Activated CD4-positive, alpha-beta T cell treated with anti-CD3 and anti-CD28 coated beads, Interleukin-2, Interleukin-6, amounts not matched to agents 100 ng/mL and 50 ng/mL, durations not matched to agents 16 hours and 8 hours (primary cell): ENCODE measurements around the gene OTUD4.
A peak's percentile ranks its signal among the peaks of the same experiment; 100 is the strongest.

Experiments
- DNase-seq: peaks from one replicate; pipeline ENCODE4 v3.0.0-alpha.2; 2020

The OTUD4 gene

DNA sequence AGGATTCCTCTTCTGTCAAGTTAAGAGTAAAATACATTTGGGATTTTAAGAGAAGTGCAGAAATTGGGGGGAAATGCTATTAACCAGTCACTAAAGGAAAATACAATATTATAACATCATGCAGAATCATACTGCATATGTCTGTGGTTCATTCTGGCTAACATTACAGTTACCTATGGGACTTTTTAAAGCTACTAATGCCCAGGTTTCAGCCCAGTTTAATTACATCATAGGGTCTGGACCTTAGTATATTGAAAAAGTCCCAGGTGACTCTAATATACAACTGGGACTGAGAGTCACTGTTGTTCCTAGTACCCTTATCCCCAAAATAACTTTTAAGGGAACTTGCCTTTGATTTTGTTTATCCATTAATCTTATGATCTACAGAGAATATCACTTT, 72.3 kb downstream of the OTUD4 start:
- no peak for DNase-seq

DNA sequence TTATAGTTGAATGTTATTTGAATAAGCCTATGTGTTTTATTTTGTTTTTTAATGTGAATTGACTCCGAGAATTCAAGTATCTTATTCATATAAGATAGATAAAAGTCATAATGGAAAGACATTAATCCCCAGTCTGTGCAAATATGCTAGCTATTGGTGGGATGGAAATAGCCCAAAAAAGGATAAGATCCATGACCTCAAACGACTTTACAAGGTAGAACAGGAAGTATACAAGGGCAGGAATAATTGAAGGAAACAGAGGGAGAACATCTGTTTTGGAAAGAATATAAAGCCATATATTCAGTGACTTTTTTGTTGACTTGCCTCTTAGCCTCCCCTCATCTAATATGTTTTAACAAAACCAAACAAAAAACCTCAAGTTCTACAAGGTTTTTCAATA, 73.3 kb downstream of the OTUD4 start:
- no peak for DNase-seq

DNA sequence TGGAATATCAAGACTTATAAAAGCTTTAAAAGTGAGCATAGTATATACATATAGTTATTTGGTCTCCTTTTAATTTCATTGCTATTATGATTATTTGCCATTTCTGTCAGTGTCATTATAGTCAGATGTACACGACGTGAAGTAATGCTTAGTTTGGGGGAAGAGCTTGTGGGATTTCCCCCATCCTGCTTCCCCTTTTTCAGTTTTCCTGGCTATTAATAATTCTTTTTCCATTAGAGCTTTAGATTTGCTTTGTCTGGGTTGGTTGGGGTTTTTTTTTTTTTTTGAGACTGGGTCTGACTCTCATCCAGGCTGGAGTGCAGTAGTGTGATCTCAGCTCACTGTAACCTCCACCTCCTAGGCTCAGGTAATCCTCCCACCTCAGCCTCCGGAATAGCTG, 76.9 kb downstream of the OTUD4 start:
- DNase-seq: no peak

DNA sequence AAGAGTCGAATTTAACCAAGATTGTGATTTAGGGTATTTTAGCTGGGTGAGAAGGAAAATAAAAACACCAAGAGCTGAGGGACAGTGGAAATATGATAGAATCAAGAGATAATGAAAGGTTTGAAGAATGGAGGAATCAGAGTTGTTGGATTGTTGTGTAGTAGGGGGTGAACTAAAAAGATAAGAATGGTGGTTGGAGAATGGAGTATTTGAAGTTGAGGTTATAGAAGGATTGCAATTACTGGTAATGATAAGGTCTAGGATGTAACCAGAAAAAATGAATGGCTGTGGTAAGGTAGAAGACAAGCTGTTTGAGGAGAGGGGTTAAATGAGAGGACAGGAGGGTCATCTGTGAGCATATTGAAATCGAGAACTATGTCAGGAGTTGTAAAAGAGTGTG, 77.8 kb downstream of the OTUD4 start:
- no peak for DNase-seq

DNA sequence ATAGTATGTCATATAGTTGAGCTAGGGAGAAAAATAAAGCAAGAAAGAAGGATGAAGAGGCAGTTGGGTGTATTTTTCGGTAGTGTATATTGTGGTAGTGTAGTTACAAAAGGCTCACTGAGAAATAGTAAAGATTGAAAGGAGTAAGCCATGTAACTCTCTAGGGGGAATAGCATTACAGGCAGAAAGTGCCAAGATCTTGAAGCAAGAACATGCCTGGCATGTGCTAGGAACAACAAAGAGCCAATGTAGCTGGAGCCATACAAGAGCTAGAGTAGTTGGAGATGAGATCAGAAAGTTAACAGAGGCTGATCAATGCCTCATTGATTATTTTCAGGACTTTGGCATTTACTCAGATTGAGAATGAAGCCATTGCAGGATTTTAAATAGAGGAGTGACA, 79.3 kb downstream of the OTUD4 start:
- no peak for DNase-seq

DNA sequence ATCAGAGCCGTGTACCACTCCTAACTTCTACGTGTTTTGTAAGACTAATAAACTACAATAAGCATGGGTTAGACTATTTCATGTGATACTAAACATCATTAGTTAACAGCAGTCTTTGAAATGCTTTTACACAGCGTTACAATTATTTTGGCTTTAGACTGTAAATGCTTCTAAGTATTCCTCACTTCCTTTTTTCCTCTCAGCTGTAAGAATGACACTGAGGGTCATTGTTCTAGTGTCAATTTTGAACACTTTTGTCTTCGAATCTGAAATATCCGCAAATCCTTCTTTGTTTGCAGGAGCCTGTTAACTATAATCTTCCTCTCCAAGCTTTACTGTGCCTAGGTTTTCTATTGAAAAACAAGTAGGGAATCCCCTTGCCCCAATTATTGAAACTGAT, 80.7 kb downstream of the OTUD4 start:
- DNase-seq: no peak

DNA sequence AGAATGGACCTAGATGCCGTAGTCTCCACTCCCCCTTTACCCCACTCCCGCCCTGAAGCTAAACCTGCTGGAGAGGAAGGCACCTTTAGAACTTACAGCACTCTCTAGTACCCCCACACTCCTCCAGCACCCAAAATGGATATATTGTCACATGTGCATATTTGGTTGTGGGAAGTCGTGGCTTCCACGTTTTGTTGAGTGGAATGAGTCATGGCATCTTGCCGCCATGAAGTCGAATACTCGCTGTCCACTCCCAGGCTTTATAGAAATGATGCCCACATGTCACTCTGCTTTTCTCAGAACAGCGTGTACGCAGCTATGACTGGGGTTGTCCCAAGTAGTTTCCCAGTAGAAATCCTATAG, 81.7 kb downstream of the OTUD4 start:
- peak; percentile 67 for DNase-seq

DNA sequence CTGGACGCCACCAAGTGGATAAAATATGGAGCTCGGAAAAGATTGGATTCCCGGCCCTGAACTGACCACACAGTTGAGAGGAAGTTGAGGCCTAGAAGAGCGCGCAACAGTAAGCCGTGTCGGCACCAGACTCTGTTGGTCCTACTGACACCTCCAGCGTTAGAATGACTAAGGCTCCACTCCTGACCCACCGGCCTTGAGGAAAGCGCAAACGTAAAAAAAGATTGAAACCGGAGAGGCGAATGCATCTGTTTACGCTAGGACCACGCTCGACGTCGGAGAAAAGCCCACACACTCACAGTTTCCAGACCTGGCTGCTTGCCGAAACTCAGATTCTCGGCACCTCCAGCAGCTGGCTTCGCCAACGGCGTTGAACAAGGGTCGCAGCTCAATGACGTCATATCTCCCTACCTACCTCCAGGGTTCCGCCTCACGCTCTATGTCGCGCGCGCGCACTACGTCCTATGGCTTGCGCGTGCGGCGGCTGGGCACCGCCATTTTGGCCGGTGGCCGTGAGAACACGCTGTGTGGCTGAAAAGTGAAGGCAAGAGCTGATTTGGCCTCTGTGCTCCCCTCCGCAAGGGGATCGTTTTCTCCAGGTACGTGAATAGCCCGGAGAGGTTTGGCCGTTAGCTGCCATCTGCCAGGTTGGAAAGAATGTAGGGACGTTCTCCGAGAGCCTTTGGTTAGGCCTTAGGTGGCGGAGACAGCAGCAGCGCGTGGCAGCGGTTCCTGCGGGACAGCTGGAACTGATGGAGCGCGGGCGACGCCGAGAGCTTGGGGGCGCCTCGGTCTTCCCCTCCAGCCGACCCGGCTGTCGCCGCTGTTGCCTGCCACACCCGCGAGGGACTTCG, 82.3 kb downstream of the OTUD4 start, which contains the start of the genes ABCE1 and ANAPC10:
TSS of gene ABCE1 (plus strand) at position 491 of the 854 bp plus-strand sequence. CDS start 6,102 bp downstream, outside the sequence.
TSS of gene ANAPC10 (minus strand) at position 376 of the 854 bp plus-strand sequence. CDS start 2,097 bp downstream, outside the sequence.
- DNase-seq: peak; percentile 96

DNA sequence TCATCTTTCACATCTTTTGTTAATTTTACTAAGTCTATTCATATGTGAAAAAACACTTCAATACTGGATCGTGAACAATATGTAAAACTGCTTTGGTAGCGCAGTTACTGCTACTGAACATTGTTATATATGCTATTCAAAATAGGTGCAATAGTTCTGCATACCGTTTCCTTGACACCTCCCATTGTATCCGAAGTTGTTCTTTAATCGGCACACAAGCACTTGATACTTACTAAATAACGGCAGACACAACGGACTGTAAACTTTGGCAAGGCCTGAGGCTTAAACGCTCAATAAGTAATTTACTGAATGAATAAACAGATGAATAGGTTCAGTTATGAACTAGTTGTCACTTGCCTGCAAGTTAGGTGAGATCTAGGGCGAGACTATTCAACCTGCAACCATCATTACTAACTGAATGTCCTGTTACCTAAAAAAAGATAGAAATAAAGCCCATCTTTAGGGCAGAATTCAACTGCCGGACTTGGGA, 83.0 kb downstream of the OTUD4 start:
- DNase-seq: peak; percentile 8

DNA sequence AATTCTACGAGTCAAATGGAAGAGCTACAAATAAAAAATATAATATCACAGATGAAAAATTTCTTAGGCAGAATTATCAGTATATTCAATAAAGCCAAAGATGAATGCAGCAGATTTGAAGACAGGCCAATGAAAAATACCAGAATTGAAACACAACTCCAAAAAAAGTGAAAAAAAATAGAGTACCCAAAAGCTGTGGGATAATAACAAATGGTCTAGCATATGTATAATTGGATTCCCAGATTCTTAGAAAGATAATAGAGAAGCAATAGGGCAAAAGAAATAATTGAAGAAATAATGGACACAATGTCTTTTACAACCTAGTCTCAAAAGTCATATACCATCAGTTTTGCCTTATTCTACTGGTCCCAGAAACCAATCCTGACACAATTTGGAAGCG, 86.8 kb downstream of the OTUD4 start:
- DNase-seq: no peak

DNA sequence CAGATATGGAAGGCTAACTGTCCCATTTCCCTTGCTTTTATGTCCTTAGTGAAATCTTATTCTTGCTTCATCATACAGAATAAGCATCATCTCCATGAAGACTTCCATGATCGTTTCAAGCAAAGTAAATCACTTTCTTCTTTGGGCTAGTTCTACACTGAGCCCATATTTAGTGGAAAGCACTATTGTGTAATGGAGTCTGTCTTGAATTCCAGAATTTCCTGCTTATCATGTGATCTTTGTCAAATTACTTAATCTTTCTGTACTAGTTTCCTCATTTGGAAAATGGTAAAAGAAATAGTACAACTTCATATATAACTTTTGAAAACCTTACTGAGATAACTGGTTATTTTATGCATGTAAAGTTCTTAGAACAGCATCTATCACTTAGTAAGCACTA, 90.0 kb downstream of the OTUD4 start:
- DNase-seq: no peak

DNA sequence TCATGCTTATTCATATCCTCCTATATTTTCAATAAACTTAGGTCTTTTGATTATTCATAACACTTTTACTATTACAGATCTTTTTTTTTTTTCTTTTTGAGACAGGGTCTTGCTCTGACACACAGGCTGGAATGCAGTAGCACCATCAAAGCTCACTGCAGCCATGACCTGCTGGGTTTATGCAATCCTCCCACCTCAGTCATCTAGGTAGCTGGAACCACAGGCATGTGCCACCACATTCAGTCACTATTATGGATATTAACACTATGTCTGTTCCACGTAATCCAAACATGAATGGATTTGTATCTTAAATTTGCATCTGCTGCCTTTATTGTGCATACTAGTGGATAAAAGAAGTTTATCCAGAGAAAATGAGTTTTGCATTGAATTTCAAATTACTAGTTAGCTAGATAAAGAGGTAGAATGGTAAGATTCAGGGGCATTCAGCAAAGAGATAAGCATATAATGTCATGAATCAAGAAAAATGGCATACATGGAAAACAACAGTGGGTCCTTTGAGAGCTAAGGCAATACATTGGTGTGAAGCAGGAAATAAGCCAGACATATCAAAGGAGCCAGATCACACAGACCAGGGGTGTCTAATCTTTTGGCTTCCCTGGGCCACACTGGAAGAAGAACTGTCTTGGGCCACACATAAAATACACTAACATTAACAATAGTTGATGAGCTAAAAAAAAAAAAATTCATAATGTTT, 96.3 kb downstream of the OTUD4 start:
- DNase-seq: peak; percentile 12
